ENCODE results near the gene STOM.

GRCh38 chr9:121357011-121357410 lies 13.0 kb downstream of the STOM start:
- TF ChIP-seq EZH2 (IDR thresholded peaks at IDR 0.05; ENCODE audit: borderline replicate concordance, insufficient read depth, low read depth, low read length, poor library complexity, severe bottlenecking), result no peak
- TF ChIP-seq, protein P1, sequence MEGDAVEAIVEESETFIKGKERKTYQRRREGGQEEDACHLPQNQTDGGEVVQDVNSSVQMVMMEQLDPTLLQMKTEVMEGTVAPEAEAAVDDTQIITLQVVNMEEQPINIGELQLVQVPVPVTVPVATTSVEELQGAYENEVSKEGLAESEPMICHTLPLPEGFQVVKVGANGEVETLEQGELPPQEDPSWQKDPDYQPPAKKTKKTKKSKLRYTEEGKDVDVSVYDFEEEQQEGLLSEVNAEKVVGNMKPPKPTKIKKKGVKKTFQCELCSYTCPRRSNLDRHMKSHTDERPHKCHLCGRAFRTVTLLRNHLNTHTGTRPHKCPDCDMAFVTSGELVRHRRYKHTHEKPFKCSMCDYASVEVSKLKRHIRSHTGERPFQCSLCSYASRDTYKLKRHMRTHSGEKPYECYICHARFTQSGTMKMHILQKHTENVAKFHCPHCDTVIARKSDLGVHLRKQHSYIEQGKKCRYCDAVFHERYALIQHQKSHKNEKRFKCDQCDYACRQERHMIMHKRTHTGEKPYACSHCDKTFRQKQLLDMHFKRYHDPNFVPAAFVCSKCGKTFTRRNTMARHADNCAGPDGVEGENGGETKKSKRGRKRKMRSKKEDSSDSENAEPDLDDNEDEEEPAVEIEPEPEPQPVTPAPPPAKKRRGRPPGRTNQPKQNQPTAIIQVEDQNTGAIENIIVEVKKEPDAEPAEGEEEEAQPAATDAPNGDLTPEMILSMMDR (IDR thresholded peaks at IDR 0.05), result no peak

Data from B cell (primary cell).